Posterior vena cava (tissue), 2 donors: Measurements from ENCODE around the gene RAD18. TPM values are rescaled to one million over a fixed set of nuclear protein-coding genes. Genes with fewer than 3 reads are reported as not detected.

ENCODE experiments used
- total RNA-seq, 2 donors: library from RNA; stranded (reverse); fragmentation: NEBNext Ultra II Directional; extraction: Animal tissue kit (Norgen Biotek cat#: 25700); gene quantifications; one replicate each; pipeline ENCODE4 v1.2.1, GENCODE V29; 2021
- donor health status: DM: yes; HTN: yes; CAD: no.
- donor health status: DM: yes; HTN: yes; CAD: no.

The RAD18 gene
- total RNA-seq, 2 donors from 2014 or later = 8.1 to 8.5 TPM

Other genes starting within 250 kb of the RAD18 start
- not detected for gene CAV3, start 229.7 kb downstream of the RAD18 start, total RNA-seq
- 1 to 10 TPM; 1.1 to 3.4 TPM for gene OXTR, start 193.9 kb downstream of the RAD18 start, total RNA-seq